GM19239 (cell line): ENCODE measurements around the gene GOLGA7B.

Source experiments
- DNase-seq: peaks from one replicate; pipeline ENCODE4 v3.0.0; 2011; ENCODE audit warnings: low spot score; ENCODE audit not compliant: insufficient read length
- FAIRE-seq: peaks from 2 replicates; lab custom pipeline; 2011; peaks lifted over from hg19 to GRCh38; lab: Jason Lieb, UNC

The GOLGA7B gene

GRCh38 chr10:97849687-97850402 is at the start of gene GOLGA7B:
TSS of gene GOLGA7B (plus strand) at chr10:97849843. CDS start at chr10:97850304, 461 bp downstream.
- FAIRE-seq (no peak), DNase-seq (peak; percentile 61)

- DNase-seq (no peak), FAIRE-seq (no peak)
These were observed 49.2 kb upstream of the GOLGA7B start for GRCh38 chr10:97800474-97800873.

- FAIRE-seq: no peak
- no peak for DNase-seq
These were observed 48.2 kb upstream of the GOLGA7B start for GRCh38 chr10:97801422-97801821.

GRCh38 chr10:97805096-97805884 is 44.4 kb upstream of the GOLGA7B start:
- DNase-seq: no peak
- no peak for FAIRE-seq

GRCh38 chr10:97805949-97806348 is 43.7 kb upstream of the GOLGA7B start:
- FAIRE-seq (no peak), DNase-seq (no peak)

GRCh38 chr10:97810446-97810845 is 39.2 kb upstream of the GOLGA7B start:
- DNase-seq: no peak

GRCh38 chr10:97811958-97812357 is 37.7 kb upstream of the GOLGA7B start:
- DNase-seq (no peak), FAIRE-seq (no peak)

More at GRCh38 chr10:97810446-97810845, 39.2 kb upstream of the GOLGA7B start:
- no peak for FAIRE-seq

GRCh38 chr10:97812696-97813095 is 36.9 kb upstream of the GOLGA7B start:
- DNase-seq (no peak), FAIRE-seq (no peak)

GRCh38 chr10:97813311-97813710 is 36.3 kb upstream of the GOLGA7B start:
- no peak for FAIRE-seq
- DNase-seq: no peak

GRCh38 chr10:97814996-97815395 is 34.6 kb upstream of the GOLGA7B start:
- DNase-seq (no peak), FAIRE-seq (no peak)

GRCh38 chr10:97816609-97817008 is 33.0 kb upstream of the GOLGA7B start:
- DNase-seq: no peak
- no peak for FAIRE-seq

- FAIRE-seq: no peak
These were observed 31.1 kb upstream of the GOLGA7B start for GRCh38 chr10:97818572-97818971.

GRCh38 chr10:97820096-97820704 is 29.4 kb upstream of the GOLGA7B start:
- DNase-seq: no peak
- FAIRE-seq: no peak

More at GRCh38 chr10:97818572-97818971, 31.1 kb upstream of the GOLGA7B start:
- DNase-seq: no peak

- FAIRE-seq: no peak
- DNase-seq: no peak
These were observed 28.2 kb upstream of the GOLGA7B start for GRCh38 chr10:97821308-97822038.

GRCh38 chr10:97822261-97822687 is 27.4 kb upstream of the GOLGA7B start:
- no peak for DNase-seq
- no peak for FAIRE-seq

GRCh38 chr10:97823734-97824133 is 25.9 kb upstream of the GOLGA7B start:
- DNase-seq (no peak), FAIRE-seq (no peak)

GRCh38 chr10:97825020-97825760 is 24.5 kb upstream of the GOLGA7B start:
- FAIRE-seq (no peak), DNase-seq (no peak)

- DNase-seq (no peak), FAIRE-seq (no peak)
These were observed 22.8 kb upstream of the GOLGA7B start for GRCh38 chr10:97826892-97827291.

- no peak for FAIRE-seq
- no peak for DNase-seq
These were observed 21.8 kb upstream of the GOLGA7B start for GRCh38 chr10:97827702-97828291.
